DMS79 (cell line): ENCODE results near the gene AMELX.

ENCODE experiments used
- DNase-seq: peaks from one replicate; lab custom pipeline; 2025; lab: John Stamatoyannopoulos, UW

Gene AMELX

DNA sequence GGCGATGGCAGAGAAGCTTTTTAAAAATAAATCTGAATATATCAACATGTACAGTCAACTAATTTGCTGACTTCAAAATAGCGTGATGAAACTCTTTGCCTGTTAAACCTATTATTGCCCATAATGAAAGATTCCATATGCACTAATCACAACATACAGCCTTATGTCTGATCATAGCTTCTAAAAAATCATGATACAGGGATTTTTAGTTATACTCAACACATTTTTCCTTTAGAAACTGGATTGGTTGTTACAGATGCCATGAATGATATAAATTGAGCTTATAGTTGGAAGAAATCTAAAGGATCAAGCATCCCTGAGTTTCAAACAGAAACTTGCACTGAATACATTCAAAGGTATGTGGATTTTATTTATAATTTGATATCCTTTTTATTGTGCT, at the start of gene AMELX:
AMELX (plus strand) TSS at position 301 of the 400 bp plus-strand sequence. CDS start 1,376 bp downstream, outside the sequence.
- DNase-seq: no peak

DNA sequence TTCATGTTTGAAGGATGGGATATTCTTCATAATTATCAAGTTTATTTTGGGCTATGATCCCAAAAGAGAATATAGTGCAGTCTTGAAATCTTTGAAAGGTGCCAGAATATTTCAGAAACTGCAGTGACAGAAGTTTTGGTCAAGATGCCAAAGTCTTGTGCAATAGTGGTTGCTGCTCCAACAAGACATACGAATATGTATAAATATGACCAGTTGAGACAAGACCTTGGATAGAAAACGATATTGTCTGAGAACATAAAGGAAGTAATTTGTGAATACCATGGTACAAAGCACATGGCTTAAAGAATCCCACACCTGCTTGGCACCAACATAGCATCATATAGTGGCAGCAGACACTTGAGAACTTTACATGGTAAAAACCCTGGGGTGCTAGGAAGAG, 48.6 kb upstream of the AMELX start:
- no peak for DNase-seq

DNA sequence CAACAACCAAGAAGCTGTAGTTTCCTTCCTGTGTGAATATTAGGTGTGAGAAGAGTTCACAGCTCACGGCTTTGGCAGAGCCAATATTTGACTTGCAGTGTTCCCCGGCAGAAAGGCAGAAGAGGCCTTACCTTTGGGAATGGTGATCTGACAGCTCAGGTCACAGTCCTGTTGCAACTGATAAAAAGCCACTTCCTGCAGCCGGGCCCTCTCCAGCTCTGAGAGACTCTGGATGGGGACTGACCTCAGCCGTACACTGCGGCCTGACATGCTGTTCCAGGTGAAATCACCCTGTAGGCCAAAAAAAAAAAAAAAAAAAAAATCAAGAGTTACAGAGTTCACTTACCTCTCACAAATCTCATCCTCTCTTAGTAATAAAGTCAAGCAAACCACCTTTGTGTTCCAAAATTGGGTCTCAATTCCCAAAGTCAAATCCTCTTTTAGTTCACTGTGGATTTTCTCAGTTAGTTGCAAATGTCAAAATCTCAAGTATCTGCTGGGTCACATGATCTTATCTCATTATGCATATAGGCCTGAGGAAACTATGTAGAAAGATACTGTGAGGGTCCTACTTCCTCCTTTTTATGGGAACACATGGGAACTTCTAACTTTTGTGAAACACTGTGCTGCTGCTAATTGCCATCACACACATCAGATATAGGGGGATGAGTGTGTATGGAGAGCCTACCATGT, 38.6 kb upstream of the AMELX start:
- no peak for DNase-seq

DNA sequence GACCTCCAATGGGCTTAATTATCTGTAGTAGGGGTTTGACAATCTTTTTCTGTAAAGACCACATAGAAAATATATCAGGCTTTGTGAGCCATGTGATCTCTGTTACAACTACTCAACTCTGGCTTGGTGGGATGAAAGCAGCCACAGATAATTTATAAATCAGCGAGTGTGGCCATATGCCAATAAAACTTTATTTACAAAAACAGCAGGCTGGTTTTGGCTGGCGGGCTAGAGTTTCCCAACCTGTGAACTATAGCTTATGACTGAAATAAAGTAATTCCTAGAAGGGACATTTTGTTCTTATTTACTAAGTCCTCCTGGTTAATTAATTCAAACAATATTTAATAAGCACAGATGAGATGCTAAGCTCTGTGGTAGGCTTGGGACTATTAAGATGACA, 35.9 kb upstream of the AMELX start:
- no peak for DNase-seq

DNA sequence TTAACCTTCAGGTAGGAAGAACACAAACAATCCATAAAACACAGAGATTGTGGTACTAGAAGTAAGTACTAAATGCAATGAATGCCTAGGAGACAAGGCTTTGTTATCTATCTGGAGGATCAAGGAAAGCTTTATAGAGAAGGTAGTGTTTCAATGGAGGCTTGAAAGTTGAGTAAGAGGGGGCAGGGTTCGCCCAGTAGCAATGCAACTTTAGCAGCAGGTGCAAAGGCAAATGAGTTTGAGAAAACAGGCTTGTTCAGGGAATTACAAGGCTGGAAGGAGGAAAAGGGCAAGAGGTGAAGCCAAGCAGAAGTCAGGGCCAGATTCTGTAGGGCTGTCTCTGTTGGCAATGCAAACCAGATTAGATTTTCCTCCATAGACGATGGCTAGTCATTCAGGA, 35.5 kb upstream of the AMELX start:
- no peak for DNase-seq

DNA sequence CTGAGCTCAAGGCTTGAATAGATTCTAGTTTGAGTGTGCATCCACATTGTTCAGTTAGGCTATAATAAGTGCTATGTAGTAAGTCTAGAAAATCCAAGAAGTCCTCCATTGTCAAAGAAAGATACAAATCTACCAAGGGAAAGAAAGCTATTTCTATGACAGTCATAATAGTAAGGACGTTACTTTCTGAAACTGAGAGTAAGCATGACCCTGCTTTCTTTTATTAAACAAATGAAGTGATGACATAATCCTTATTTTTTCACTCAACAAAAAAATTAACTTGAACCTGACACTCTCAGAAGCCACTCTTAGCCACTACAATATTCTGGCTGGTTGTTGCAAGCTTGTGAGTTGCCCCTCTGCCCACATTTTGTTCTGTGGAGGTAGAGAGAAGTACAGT, 33.8 kb upstream of the AMELX start:
- no peak for DNase-seq

DNA sequence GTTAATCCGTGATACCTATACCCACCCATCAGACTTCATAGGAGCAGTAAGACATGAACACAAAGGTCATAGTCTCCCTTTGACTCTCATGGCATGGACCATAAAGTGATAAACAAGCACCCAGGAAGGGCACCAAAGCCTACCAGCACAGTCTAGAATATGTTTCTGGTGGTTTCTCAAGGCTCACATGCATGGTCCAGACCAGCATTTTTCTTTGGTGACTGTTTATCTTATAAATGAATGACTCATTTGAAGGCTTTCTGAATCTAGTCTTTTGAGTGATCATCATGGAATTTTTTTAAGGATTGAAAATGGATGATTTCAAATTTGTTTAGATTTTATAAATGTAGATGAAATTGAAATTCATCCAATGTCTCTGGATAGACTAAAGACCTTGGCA, 32.0 kb upstream of the AMELX start:
- no peak for DNase-seq

DNA sequence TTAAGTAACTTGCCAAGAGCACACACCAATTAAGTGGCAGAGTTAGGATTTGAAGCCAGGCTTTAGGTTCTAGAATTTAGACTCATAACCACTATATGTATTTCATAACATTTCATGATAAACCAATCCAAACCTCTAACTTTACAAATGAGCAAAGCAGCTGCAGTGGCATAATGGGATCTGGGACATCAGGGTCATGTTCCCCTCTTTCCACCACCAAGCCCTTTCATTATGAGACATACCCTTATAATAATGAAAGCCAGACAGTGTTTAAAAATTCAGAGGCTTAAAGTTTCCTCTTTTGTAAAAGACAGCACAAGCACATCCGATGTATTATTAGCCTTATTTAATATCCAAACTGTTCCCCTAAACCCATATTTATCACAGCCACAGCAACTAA, 28.3 kb upstream of the AMELX start:
- DNase-seq: no peak

DNA sequence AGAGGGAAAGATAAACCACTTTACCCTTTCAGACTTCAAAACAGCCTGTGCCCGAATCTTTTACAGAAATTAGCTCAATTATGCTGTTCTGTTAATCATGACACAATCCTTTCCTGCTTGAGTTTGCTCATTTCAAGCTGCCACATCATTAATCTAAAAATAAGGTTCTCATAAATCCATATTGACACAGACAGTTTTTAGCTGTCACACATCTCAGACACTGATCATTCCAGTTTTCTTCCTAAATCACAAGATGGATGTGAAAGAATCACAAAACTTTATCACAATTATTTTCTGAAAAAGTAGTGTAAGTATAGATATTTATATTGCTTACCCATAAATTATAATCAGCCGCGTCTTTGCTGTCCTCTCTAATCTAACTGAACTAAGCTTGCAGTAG, 27.9 kb upstream of the AMELX start:
- no peak for DNase-seq

DNA sequence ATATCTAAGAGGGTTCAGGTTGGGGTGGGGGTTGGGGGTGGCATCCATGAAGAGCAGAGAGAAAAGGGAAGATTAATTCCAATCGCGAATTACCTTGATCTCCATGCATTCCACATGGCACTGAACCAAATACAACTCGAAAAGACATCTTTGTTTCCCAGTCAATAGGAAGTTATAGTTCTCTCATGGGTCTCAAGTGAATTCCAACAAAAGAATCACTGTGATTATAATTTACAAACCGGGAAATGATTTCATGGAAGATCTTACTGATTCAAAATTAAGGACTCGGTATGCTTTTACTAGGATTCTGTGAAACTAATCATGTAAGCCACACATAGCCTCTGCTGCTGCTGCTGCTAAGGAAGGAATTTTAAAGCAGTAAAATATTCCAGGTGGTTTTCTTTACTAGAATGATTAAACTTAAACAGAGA, 26.6 kb upstream of the AMELX start:
- no peak for DNase-seq

DNA sequence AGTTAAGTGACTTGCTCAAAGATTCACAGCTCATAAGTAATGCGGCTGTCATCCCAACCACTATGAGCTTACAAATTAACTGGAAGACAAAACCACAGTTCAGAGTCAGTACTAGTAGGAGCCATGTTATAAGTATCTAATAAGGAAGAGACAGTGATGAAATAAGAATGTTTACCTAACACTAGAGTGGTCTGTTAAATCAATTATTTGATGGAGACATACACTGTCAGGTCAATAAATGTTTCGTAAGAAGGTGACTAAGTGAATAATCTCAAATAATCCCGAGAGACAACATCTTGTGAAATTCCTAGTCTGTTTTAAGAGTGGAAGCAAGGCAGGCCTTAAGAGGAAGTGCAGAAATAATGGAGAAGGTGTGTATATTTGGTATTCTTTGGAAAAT, 25.8 kb upstream of the AMELX start:
- no peak for DNase-seq

DNA sequence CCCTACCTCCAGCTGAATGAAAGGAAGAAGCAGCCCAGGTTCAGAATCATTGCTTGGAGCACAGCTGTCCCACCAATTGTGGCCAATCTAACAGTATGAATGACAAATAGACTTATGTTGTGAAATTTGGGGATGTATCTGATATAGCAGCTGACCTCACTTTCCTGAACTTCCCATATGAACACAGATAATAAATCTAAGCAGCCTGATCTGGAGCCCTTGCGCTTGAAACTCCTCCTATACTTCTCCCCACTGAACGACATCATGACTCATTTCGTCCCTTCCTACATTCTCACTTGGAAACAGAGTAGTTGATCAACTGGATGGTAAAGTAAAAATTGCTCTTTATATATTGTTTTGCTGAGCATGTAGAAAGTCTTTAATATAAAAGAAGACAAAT, 24.2 kb upstream of the AMELX start:
- no peak for DNase-seq

DNA sequence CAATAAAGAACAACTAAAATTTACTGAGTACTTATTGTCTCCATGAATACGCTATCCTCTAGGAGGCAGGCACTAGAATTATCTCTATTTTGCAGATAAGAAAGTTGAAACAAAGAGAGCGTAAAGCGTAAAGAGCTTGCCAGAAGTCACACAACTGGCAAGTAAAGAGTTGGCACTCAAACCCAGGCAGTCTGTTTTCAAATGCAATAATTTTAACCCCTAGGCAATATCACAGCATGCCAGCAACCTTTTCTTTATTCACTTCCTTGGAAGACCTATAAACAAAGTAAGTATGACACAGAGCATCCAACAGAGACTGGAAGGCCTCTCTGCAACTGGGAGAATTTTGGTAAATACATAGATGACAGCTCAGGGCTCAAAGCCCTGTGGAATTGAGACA, 23.2 kb upstream of the AMELX start:
- DNase-seq: no peak

DNA sequence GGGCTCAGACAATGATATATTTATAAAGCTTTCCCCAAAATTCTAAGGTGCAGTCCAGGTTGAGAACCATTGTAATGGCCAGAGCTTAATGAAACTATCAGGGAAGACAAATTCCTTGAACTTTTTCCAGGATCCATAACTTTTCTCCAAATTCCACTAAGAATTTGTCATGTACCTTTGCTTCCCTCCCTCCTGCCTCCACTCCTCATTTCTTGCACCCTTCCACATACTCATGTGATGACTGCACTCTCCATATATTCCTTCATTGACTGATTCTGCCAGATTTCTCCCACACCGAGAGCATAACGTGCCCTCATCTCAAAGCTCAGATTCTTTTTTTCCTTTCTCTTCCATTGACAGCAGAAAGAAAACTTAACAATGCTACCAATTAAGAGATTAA, 20.9 kb upstream of the AMELX start:
- no peak for DNase-seq

DNA sequence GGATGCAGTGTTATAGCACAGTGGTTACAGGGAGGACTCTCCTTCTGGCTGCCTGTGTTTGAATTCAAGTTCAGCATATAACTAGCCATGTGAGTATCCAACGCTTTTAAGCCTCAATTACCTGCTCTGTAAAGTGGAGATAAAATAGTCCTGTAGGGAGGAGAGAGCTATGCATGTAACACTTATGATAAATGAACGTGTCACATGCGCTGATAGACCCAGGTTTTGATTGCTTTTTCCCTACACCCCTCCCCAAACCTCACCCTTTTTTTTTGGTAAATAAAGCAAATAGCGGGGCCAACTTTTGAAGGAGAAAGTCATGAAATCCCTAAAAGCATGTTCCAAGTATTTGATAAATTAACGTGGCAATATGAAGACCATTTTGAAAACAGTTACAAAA, 20.4 kb upstream of the AMELX start:
- no peak for DNase-seq

DNA sequence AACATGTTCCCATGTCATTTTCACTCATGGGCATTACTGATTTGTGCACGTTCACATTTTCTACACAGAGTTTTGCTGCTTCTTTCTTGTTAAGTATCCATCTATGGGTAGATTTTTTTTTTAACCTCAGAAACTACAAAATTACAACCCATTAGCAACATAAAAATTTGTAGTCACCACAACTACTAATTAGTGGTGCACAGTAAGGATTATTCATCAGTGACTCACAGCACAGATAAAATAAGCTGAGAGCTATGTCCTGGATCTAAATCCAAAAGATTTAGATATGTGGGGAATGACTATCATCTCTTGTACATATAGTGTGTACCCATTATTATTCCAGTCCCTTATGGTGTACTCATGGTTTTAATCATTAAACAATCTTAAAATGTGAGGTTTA, 19.7 kb upstream of the AMELX start:
- no peak for DNase-seq

DNA sequence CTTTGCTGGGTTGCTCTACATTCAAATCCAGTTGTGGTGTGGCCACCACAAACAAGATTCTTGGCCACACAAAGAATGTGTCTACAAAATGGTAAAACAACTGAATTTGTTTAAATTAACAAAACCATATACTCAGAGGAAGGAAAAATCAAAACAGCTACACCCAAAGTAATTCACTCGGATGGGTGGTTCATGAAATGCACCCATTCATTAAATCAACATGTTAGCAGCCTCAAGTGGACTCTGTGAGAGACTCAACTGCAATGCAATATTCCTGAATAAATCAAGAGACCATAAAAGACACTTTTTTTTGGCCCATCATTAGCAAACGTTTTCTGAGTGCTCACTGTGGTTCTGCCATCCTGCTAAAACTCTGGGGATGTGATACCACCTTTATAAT, 11.2 kb upstream of the AMELX start:
- no peak for DNase-seq

DNA sequence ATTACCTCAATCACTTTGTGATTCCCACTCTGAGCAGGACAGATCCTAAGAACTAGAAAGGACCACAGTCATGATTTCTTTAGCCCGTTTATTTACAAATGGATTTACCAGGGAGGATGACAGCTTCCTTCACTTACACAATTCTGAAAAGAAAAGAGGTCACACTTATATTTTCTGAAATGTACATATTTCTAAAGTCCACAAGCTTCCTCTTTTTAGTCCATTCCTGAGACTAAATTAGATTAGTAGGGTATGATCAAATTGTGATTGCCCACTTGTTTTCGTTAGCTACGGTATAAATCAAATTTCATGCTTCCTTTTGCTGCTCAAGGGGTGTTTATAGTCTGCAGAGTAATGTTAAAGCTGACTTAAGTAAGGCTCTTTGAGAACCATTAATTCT, 7.6 kb upstream of the AMELX start:
- no peak for DNase-seq

DNA sequence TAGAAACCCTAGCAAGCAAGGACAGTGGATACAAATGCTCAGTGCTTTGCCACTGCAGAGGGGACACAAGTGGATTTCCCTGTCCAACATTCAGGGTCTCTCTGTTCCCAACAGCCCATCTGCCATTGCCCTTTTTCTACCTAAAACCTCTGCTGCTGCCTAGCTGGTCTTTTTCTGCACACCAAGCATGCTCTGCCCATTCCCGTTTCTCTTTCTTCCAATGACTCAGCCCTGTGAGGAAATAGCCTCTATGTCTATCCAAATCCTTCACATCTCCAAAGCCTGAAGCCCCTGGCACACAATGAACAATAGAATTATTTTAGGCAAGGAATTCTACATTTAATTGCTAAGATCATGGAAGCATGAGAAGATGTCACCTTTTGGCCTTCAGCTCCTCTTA, 5.7 kb upstream of the AMELX start:
- no peak for DNase-seq

DNA sequence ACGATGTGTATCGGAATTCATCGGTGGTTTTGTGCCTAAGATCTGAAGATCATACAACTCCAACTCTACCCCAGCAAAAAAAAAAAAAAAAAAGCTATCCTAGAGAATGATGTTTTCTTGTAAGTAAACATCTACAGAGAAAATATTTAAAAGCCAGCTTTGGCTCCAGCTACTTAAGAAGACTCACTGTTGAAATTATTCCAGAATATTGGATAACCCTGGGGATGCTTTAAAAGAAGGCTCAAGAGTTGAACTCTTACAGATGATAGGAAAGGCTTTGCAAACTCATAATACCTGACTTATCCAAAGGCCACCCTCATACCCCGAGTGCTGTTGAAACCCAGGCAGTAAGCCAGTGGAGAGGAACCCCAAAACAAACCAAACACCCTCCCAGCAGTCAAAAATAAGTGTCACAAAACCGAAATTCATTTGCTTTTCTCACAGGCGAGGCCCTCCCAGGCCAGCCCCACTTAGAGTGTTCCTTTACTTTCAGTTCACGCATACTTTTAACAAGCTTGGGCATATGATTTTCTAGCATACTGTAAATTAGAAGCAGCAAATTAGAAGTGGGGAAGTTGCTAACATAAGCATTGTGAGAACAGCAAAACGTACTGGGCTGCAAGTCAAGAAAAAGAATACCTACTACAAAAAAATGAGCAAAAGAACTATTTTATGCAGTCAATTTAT, 2.7 kb upstream of the AMELX start:
- no peak for DNase-seq

DNA sequence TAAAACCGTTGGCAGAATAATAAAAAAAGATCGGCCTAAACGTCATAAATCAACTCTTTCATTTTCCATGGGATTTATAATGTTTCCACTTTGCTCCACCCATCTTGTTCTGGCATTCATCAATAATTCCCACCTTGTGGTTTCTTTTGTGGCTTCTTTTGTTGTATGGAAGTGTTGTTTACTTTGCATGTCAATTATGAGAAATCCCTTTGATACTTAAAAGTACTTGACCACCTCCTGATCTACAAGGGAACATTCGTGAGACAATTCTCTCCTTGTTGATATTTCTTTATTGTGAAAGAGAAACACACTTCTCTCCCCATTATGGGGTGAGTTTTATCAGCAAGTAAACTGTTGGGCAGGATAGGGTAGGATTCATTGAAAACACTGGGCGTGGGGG, 2.8 kb downstream of the AMELX start:
- no peak for DNase-seq

DNA sequence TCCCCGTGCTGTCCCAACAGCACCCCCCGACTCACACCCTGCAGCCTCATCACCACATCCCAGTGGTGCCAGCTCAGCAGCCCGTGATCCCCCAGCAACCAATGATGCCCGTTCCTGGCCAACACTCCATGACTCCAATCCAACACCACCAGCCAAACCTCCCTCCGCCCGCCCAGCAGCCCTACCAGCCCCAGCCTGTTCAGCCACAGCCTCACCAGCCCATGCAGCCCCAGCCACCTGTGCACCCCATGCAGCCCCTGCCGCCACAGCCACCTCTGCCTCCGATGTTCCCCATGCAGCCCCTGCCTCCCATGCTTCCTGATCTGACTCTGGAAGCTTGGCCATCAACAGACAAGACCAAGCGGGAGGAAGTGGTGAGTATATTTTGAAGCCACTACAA, 5.4 kb downstream of the AMELX start:
- DNase-seq: no peak

DNA sequence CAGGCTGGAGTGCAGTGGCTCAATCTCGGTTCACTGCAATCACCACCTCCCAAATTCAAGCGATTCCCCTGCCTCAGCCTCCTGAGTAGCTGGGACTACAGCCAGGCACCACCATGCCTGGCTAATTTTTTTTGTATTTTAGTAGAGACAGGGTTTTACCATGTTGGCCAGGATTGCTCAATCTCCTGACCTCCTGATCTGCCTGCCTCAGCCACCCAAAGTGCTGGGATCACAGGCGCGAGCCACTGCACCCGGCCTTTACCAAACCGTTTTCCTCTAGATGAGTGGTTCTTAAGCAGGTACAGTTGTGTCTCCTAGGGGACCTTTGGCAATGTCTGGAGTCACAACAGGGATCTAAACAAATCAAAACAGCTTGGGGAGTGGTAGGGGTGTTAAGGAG, 11.6 kb downstream of the AMELX start:
- no peak for DNase-seq

DNA sequence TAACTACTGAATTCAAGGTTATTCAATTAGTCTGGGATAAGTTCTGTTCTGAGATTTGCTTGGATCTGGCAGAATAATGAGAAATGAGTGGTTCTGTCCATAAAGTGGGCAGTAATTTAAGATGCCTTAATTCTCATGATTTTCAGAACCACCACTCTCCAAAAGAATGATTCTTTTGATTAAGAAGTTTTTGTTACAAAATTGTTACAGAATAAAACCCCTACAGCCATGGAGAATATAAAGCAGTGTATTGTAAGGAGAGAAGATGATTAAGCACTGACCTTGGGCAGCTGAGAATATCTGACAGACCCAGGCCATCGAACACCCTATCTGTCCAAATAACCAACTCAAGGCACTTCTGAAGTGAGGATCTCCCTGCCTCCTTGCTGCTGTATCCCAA, 12.4 kb downstream of the AMELX start:
- DNase-seq: no peak
